Psoas muscle (tissue), 8 donors: ENCODE data around the gene SMARCAD1. TPM values are rescaled to one million over a fixed set of nuclear protein-coding genes. Genes with fewer than 3 reads are reported as not detected.

ENCODE experiments used
- ATAC-seq, 4 donors: fragments of 200-7000 bp; cut with Tn5 transposase; one replicate each; pipeline ENCODE4 v1.9.1; 2020; ENCODE audit warnings: moderate library complexity in 3 of 4, mild to moderate bottlenecking in 2 of 4
- DNase-seq, 2 donors: peaks; one replicate each; pipeline ENCODE4 v3.0.0-alpha.2; 2020
- H3K27ac ChIP-seq: fragments of 200-600 bp; one replicate; pipeline ENCODE4 v1.8.0; 2022
- H3K27me3 ChIP-seq, 3 donors: fragments of 200-600 bp in 1 of 3; one replicate each; pipeline versions ENCODE4 v1.6.1 to v1.8.0; 2013 to 2022; ENCODE audit warnings: low read length in 2 of 3, mild to moderate bottlenecking in 2 of 3, moderate library complexity in 1 of 3; ENCODE audit not compliant: insufficient read depth in 3 of 3
- H3K36me3 ChIP-seq, 2 donors: fragments of 200-600 bp in 1 of 2; one replicate each; pipeline versions ENCODE4 v1.6.1 to v1.8.0; 2013 to 2022; ENCODE audit warnings: low read depth in 1 of 2, mild to moderate bottlenecking in 1 of 2, moderate library complexity in 1 of 2; ENCODE audit not compliant: insufficient read depth in 1 of 2
- H3K4me1 ChIP-seq: fragments of 200-600 bp; one replicate; pipeline ENCODE4 v1.8.0; 2022
- H3K4me3 ChIP-seq: fragments of 200-600 bp; one replicate; pipeline ENCODE4 v1.8.0; 2022; ENCODE audit warnings: mild to moderate bottlenecking
- H3K9me3 ChIP-seq: fragments of 200-600 bp; one replicate; pipeline ENCODE4 v1.8.0; 2022
- CTCF ChIP-seq: fragments of 200-600 bp; IDR thresholded peaks from one replicate; pipeline ENCODE4 v1.8.0; 2022; ENCODE audit warnings: antibody characterized with exemption
- WGBS, 3 donors: extraction: QIAGEN DNeasy Blood & Tissue Kit; methylation state at CpG; one replicate each; pipeline versions ENCODE4 v1.1.6 to v1.1.7; 2013; 5-methylcytosine and 5-hydroxymethylcytosine counted together
- intact Hi-C, 2 donors: fragments of 100-400 bp; cut with DNase I; formaldehyde crosslinking; loops; one replicate each; pipeline versions ENCODE4 v1.11.0 to v1.14.2; 2022
- long read RNA-seq, 2 donors: library from polyadenylated mRNA; unstranded; transcript quantifications; one replicate each; pipeline ENCODE4 v2.0.0, GENCODE V29; 2021
- polyA plus RNA-seq, 3 donors: library from polyadenylated mRNA; stranded (reverse); fragments of 200-250 nt; gene quantifications; one replicate each; pipeline ENCODE4 v1.2.3, GENCODE V29; 2013
- total RNA-seq, 4 donors: library from RNA; stranded (reverse); fragmentation: NEBNext Ultra II Directional in 2 of 4; extraction: Animal tissue kit (Norgen Biotek cat#: 25700) in 2 of 4; gene quantifications; one replicate each; pipeline versions ENCODE4 v1.2.1 to v1.2.4, GENCODE V29; 2021 to 2023
- donor health status: healthy with polysubstance abuse.
- donor health status: DM: no; HTN: no; CAD: no; lungs with moderate emphysema.
- donor health status: Bipolar disorder and iron deficiency.
- donor health status: healthy.
- donor health status: DM: yes; HTN: yes; CAD: no.
- donor health status: DM: no; HTN: no; CAD: no.
- donor health status: DM: no; HTN: no; CAD: no.
- donor health status: DM: yes; HTN: yes; CAD: no.

SMARCAD1 gene
- total RNA-seq (10 to 100 TPM in 1 of 4 donors, 1 to 10 TPM in 3; 7.9 to 10.5 (median 8.8) TPM), polyA plus RNA-seq (1 to 10 TPM; 5.0 to 9.3 (median 8.1) TPM)
- long read RNA-seq, donor 1, full-length matches to known transcripts, result 5 of 9 reads
- long read RNA-seq, donor 1, partial matches to known transcripts, result 3 of 9 reads
- long read RNA-seq, donor 1, other reads (novel, unspliced or antisense), result 1 of 9 reads
- long read RNA-seq, donor 2, full-length matches to known transcripts, result 8 of 14 reads
- long read RNA-seq, donor 2, partial matches to known transcripts, result 3 of 14 reads
- long read RNA-seq, donor 2, other reads (novel, unspliced or antisense), result 3 of 14 reads

GRCh38 chr4:94207469-94208224 lies at the start of gene SMARCAD1:
Gene SMARCAD1 (plus strand): TSS chr4:94207865. CDS start chr4:94208395, 530 bp downstream.
- Histone ChIP-seq H3K4me1 (peaks cover 18% of the 10 kb centered on the region), H3K9me3 (no peaks in the 10 kb centered on the region), H3K27me3 (peaks cover 0 to 2% (median 0%) of the 10 kb centered on the region in 3 donors), H3K27ac (peak within 1 kb of the TSS; percentile 96), H3K36me3 (peaks cover 0 to 41% of the 10 kb centered on the region in 2 donors), H3K4me3 (peak within 1 kb of the TSS; percentile 87)
- TF ChIP-seq CTCF, result no peak
- DNase-seq (peak; percentile 90 to 94), ATAC-seq (peak; percentile 93 to 97 (median 95))
- WGBS, 3 donors, result 0% methylated on average over 57 of the region's 57 CpGs
- intact Hi-C loops, result no loop called here

- H3K4me3 ChIP-seq, result no peak overlapping the region
- H3K9me3 ChIP-seq, result no peaks in the 10 kb centered on the region
- DNase-seq, result no peak
- no peak overlapping the region for H3K27ac ChIP-seq
- 81 to 88% (median 84%) methylated on average over 3 of the region's 3 CpGs for WGBS, 3 donors
- H3K27me3 ChIP-seq, result no peaks in the 10 kb centered on the region
- no peak for TF ChIP-seq CTCF
- no peaks in the 10 kb centered on the region for H3K36me3 ChIP-seq
- no peak for ATAC-seq
- intact Hi-C loops, result no loop called here
- no peaks in the 10 kb centered on the region for H3K4me1 ChIP-seq
Observed at GRCh38 chr4:94158883-94159282, 48.8 kb upstream of the SMARCAD1 start.

- intact Hi-C loops, result no loop called here
Observed at GRCh38 chr4:94159790-94160189, 47.9 kb upstream of the SMARCAD1 start.

GRCh38 chr4:94160774-94161173 lies 46.9 kb upstream of the SMARCAD1 start:
- DNase-seq (no peak), ATAC-seq (no peak)
- no peaks in the 10 kb centered on the region for H3K27me3 ChIP-seq
- H3K4me3 ChIP-seq, result no peak overlapping the region
- no peak for TF ChIP-seq CTCF
- intact Hi-C loops, result no loop called here
- no peaks in the 10 kb centered on the region for H3K36me3 ChIP-seq
- no peak overlapping the region for H3K27ac ChIP-seq
- no peaks in the 10 kb centered on the region for H3K9me3 ChIP-seq
- 94 to 95% (median 94%) methylated on average over 4 of the region's 4 CpGs for WGBS, 3 donors
- H3K4me1 ChIP-seq, result no peaks in the 10 kb centered on the region

More at GRCh38 chr4:94159790-94160189, 47.9 kb upstream of the SMARCAD1 start:
- Histone ChIP-seq H3K4me3 (no peak overlapping the region), H3K27me3 (no peaks in the 10 kb centered on the region), H3K27ac (no peak overlapping the region), H3K9me3 (no peaks in the 10 kb centered on the region), H3K4me1 (no peaks in the 10 kb centered on the region), H3K36me3 (no peaks in the 10 kb centered on the region)
- no peak for TF ChIP-seq CTCF
- ATAC-seq, result no peak
- DNase-seq, result no peak
- WGBS, 3 donors, result 77 to 87% (median 84%) methylated on average over 1 of the region's 1 CpG
